HepG2 (cell line): ENCODE results near the gene KLF9. TPM values are rescaled to one million over a fixed set of nuclear protein-coding genes. Genes with fewer than 3 reads are reported as not detected.
A peak's percentile ranks its signal among the peaks of the same experiment; 100 is the strongest.

Source experiments
- CREB3 ChIP-seq: sonication (generic); formaldehyde crosslinking; IDR thresholded peaks from 2 replicates; pipeline ENCODE4 v1.5.0; 2020; ENCODE audit warnings: missing genetic modification reagents
- GABPB1 ChIP-seq: IDR thresholded peaks from 2 replicates; pipeline ENCODE4 v1.6.1; 2016; ENCODE audit warnings: mild to moderate bottlenecking, missing genetic modification reagents, moderate library complexity, missing compliant biosample characterization
- GZF1 ChIP-seq: sonication (generic); formaldehyde crosslinking; IDR thresholded peaks from 2 replicates; pipeline ENCODE4 v1.5.1; 2020; ENCODE audit warnings: mild to moderate bottlenecking, missing genetic modification reagents
- HHEX ChIP-seq: IDR thresholded peaks from 2 replicates; pipeline ENCODE4 v1.6.1; 2016; ENCODE audit warnings: control low read depth
- MTF2 ChIP-seq: sonication (generic); formaldehyde crosslinking; IDR thresholded peaks from 2 replicates; pipeline ENCODE4 v1.5.0; 2020; ENCODE audit warnings: missing genetic modification reagents, borderline replicate concordance
- MYC ChIP-seq: sonication (generic); formaldehyde crosslinking; IDR thresholded peaks from 2 replicates; pipeline ENCODE4 v1.9.0; 2021; ENCODE audit warnings: missing genetic modification reagents, borderline replicate concordance
- NRL ChIP-seq: sonication (generic); formaldehyde crosslinking; IDR thresholded peaks from 2 replicates; pipeline ENCODE4 v1.5.0; 2020; ENCODE audit warnings: missing genetic modification reagents, mild to moderate bottlenecking, moderate library complexity, borderline replicate concordance
- PHF8 ChIP-seq: sonication (generic); formaldehyde crosslinking; IDR thresholded peaks from 2 replicates; pipeline ENCODE4 v1.5.0; 2020; ENCODE audit warnings: missing genetic modification reagents
- RXRA ChIP-seq: sonication (generic); formaldehyde crosslinking; IDR thresholded peaks from 2 replicates; pipeline ENCODE4 v1.5.1; 2020; ENCODE audit warnings: missing genetic modification reagents
- SKI ChIP-seq: fragments of 450-650 bp; IDR thresholded peaks from one replicate; pipeline ENCODE4 v1.6.1; 2018; ENCODE audit warnings: mild to moderate bottlenecking; ENCODE audit not compliant: partially characterized antibody
- TCF12 ChIP-seq, 2 experiments: fragments of 450-650 bp in 1 of 2; sonication (generic) in 1 of 2; formaldehyde crosslinking in 1 of 2; IDR thresholded peaks; 2 replicates each; pipeline versions ENCODE4 v1.6.1 to v1.8.0; 2017 to 2022; ENCODE audit warnings: antibody characterized with exemption in 1 of 2, mild to moderate bottlenecking in 1 of 2, missing genetic modification reagents in 1 of 2, moderate library complexity in 1 of 2
- TERF1 ChIP-seq: sonication (generic); formaldehyde crosslinking; IDR thresholded peaks from 2 replicates; pipeline ENCODE4 v1.8.0; 2022; ENCODE audit warnings: mild to moderate bottlenecking, missing genetic modification reagents, moderate library complexity
- TFDP2 ChIP-seq: sonication (generic); formaldehyde crosslinking; IDR thresholded peaks from 2 replicates; pipeline ENCODE4 v1.4.0; 2020; ENCODE audit warnings: missing genetic modification reagents
- ZBTB2 ChIP-seq: sonication (generic); formaldehyde crosslinking; IDR thresholded peaks from 2 replicates; pipeline ENCODE4 v1.8.0; 2022; ENCODE audit warnings: low read depth, missing genetic modification reagents
- ZBTB20 ChIP-seq: sonication (generic); formaldehyde crosslinking; IDR thresholded peaks from 2 replicates; pipeline ENCODE4 v1.8.1; 2023; ENCODE audit warnings: missing genetic modification reagents, low read depth, mild to moderate bottlenecking, borderline replicate concordance
- ZBTB37 ChIP-seq: sonication (generic); formaldehyde crosslinking; IDR thresholded peaks from 2 replicates; pipeline ENCODE4 v1.4.0; 2020; ENCODE audit warnings: mild to moderate bottlenecking, missing genetic modification reagents
- ZNF350 ChIP-seq: sonication (generic); formaldehyde crosslinking; IDR thresholded peaks from 2 replicates; pipeline ENCODE4 v1.4.0; 2020; ENCODE audit warnings: mild to moderate bottlenecking, low read depth, missing genetic modification reagents, borderline replicate concordance
- ZNF749 ChIP-seq: sonication (generic); formaldehyde crosslinking; IDR thresholded peaks from 2 replicates; pipeline ENCODE4 v1.8.0; 2022; ENCODE audit warnings: mild to moderate bottlenecking, missing genetic modification reagents, moderate library complexity, borderline replicate concordance
- ZXDC ChIP-seq: sonication (generic); formaldehyde crosslinking; IDR thresholded peaks from 2 replicates; pipeline ENCODE4 v1.5.0; 2020; ENCODE audit warnings: mild to moderate bottlenecking, missing genetic modification reagents
- polyA plus RNA-seq, 8 experiments: library from polyadenylated mRNA; depleted of rRNA in 3 of 8; stranded (reverse) in 7 of 8; unstranded in 1 of 8; fragments of >200 nt; fragmentation: Illumina TruSeq in 4 of 8; extraction: Trizol in 4 of 8; gene quantifications; 2 replicates each; pipeline versions ENCODE4 v1.2.1 to v1.2.3, GENCODE V29; 2011 to 2016; ENCODE audit warnings: low read depth in 4 of 8, missing spikeins in 1 of 8, mixed read lengths in 1 of 8; ENCODE audit not compliant: insufficient read depth in 1 of 8
- total RNA-seq, 5 experiments: library from RNA; depleted of rRNA; stranded (reverse); fragments of >200 nt; fragmentation: Illumina TruSeq; extraction: Trizol; gene quantifications; 2 replicates each; pipeline ENCODE4 v1.2.3, GENCODE V29; 2016; ENCODE audit warnings: low read depth in 1 of 5

KLF9 gene
- total and polyA plus RNA-seq, 2 of the 13 experiments (the other 11 are each of a cell fraction or from before 2014, with no cell fraction given) = 5.7 to 7.2 TPM

- TF ChIP-seq NRL (CRISPR knock-in tag) (no peak), ZXDC (CRISPR knock-in tag) (peak; percentile 68; the same call in 1 of the 2 replicates), ZBTB37 (CRISPR knock-in tag) (no peak), TFDP2 (peak; percentile 67), RXRA (CRISPR knock-in tag) (peak; percentile 93), MTF2 (CRISPR knock-in tag) (no peak), ZBTB20 (CRISPR knock-in tag) (no peak), SKI (peak; percentile 73), GZF1 (CRISPR knock-in tag) (no peak), TERF1 (no peak), TCF12 (IDR thresholded peaks at IDR 0.05) (no peak), TCF12 (CRISPR knock-in tag; IDR thresholded peaks at IDR 0.05) (no peak), ZNF350 (no peak), ZNF749 (CRISPR knock-in tag) (peak; percentile 43; the same call in 1 of the 2 replicates), ZBTB2 (no peak; the same call in 1 of the 2 replicates), HHEX (CRISPR knock-in tag) (no peak), CREB3 (CRISPR knock-in tag) (peak; percentile 0; the same call in 1 of the 2 replicates), MYC (0 out of 2 replicates have a peak, but pooled peaks have one; percentile 8), GABPB1 (CRISPR knock-in tag) (peak; percentile 47; the same call in 1 of the 2 replicates), PHF8 (no peak)
Observed at GRCh38 chr9:70418822-70419555, 4.5 kb upstream of the KLF9 start (continued).
